GM12865 (cell line): ENCODE data around the gene FAM229A.
A peak's percentile ranks its signal among the peaks of the same experiment; 100 is the strongest.
"Not testable (repeated sequence)": the region's sequence is repeated elsewhere in the genome, so short reads cannot be mapped to it uniquely, and the experiment has no call there.

ENCODE experiments used
- DNase-seq: peaks from one replicate; pipeline ENCODE4 v3.0.0; 2010; ENCODE audit warnings: low read depth
- H3K4me3 ChIP-seq: 2 replicates; pipeline ENCODE4 v1.5.1; 2011; ENCODE audit warnings: mild to moderate bottlenecking, low read depth, low read length, control low read depth
- CTCF ChIP-seq: IDR thresholded peaks from 2 replicates; pipeline ENCODE4 v1.5.1; 2011; ENCODE audit warnings: low read length, control low read depth, low read depth, inconsistent platforms; ENCODE audit not compliant: insufficient read depth; ENCODE audit errors: missing control alignments

FAM229A gene

GRCh38 chr1:32363713-32364112 lies 1.4 kb upstream of the FAM229A start:
- no peak for DNase-seq
- no peak overlapping the region for H3K4me3 ChIP-seq
- TF ChIP-seq CTCF = no peak

GRCh38 chr1:32361674-32362473 lies 411 bp downstream of the FAM229A start:
- peak; percentile 4 for TF ChIP-seq CTCF
- H3K4me3 ChIP-seq = peak overlapping the region; percentile 29; the same call in 1 of the 2 replicates
- DNase-seq = no peak

GRCh38 chr1:32361308-32361673 lies 994 bp downstream of the FAM229A start:
- DNase-seq = no peak
- no peak overlapping the region for H3K4me3 ChIP-seq
- TF ChIP-seq CTCF = no peak

GRCh38 chr1:32358435-32358834 lies 3.9 kb downstream of the FAM229A start:
- no peak for TF ChIP-seq CTCF

GRCh38 chr1:32357614-32358013 lies 4.7 kb downstream of the FAM229A start:
- no peak for TF ChIP-seq CTCF
- no peak for DNase-seq
- H3K4me3 ChIP-seq = no peak overlapping the region

More at GRCh38 chr1:32358435-32358834, 3.9 kb downstream of the FAM229A start:
- no peak for DNase-seq
- no peak overlapping the region for H3K4me3 ChIP-seq

- H3K4me3 ChIP-seq = no peak overlapping the region
- no peak for TF ChIP-seq CTCF
- no peak for DNase-seq
Observed at GRCh38 chr1:32356478-32356877, 5.8 kb downstream of the FAM229A start.

GRCh38 chr1:32355778-32356177 lies 6.5 kb downstream of the FAM229A start:
- not testable (repeated sequence) for DNase-seq, H3K4me3 ChIP-seq
